ENCODE measurements around the gene OR10P1.
"Not testable (repeated sequence)": the region's sequence is repeated elsewhere in the genome, so short reads cannot be mapped to it uniquely, and the experiment has no call there.

Gene OR10P1, protein sequence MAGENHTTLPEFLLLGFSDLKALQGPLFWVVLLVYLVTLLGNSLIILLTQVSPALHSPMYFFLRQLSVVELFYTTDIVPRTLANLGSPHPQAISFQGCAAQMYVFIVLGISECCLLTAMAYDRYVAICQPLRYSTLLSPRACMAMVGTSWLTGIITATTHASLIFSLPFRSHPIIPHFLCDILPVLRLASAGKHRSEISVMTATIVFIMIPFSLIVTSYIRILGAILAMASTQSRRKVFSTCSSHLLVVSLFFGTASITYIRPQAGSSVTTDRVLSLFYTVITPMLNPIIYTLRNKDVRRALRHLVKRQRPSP

GRCh38 chr12:55636853-55637252 lies at the start of gene OR10P1:
Gene OR10P1 (plus strand): TSS chr12:55636892. CDS start chr12:55636892, 0 bp downstream.
- in situ Hi-C loops (cut with MboI; ENCODE audit: low sequenced_read_pairs), result loop anchor here (25.0 kb wide), 1 partner anchor 450 kb away; no protein-coding TSS in a partner anchor

GRCh38 chr12:55590152-55590551 lies 46.5 kb upstream of the OR10P1 start:
- in situ Hi-C loops (cut with MboI; ENCODE audit: low sequenced_read_pairs), result not testable (repeated sequence)

DNA sequence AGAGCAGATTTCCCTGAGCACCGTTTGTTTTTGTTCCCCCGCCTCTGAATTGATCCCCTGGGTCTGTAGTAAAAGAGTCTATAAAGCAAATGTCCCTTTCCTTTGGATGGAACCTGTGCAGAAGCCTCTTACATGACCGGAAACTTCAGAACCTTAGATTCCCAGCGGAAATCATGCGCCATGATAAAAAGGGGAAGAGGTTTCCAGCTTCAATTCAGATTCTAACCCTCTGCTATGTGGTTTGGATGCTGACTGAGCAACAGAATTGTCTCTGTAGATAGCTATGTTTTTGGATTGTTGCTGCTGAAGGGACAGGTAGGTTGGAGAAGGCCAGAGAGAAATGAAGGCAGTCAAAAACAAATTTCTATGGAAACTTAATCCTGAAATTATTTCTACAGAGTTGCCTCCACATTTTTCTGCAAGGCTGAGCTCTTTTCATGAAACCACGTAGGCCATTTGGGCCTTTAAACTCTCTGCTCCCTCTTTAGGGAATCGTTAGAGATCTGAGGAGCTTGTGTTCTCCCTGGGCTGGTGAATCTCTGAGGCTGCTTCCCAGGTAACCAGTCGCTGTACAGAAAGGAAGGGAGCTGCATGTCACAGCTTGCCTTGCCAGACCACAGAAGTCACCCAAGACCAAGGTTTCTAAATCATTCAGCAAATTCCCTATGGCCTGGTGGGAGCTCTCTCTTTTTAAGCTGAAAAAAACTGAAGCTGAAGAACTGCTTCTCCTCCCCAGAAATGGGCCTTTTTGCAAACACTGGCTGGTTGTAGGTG lies 28.7 kb upstream of the OR10P1 start:
- in situ Hi-C loops (cut with MboI; ENCODE audit: low sequenced_read_pairs), result no loop called here

DNA sequence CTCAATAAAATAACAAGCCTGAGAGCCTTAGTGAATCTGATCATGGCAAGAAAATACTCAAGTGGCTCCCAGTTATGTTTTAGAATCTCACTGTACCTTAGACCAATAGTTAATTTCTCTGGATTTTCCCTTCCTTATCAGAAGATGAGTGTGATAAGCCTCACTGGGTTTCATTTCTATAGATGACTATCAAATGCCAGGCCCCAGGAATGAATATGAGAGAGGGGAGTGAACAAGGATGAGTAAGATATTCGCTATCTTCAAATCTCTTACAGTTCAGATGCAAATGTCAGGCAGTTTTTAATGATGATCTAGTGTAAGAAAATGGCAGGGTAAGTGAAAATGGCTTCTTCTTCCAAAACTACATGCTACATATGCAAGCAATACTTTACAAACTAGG lies 26.1 kb upstream of the OR10P1 start:
- in situ Hi-C loops (cut with MboI; ENCODE audit: low sequenced_read_pairs), result no loop called here

- in situ Hi-C loops (cut with MboI; ENCODE audit: low sequenced_read_pairs), result no loop called here
Measured at GRCh38 chr12:55612646-55613045, 24.0 kb upstream of the OR10P1 start.

- in situ Hi-C loops (cut with MboI; ENCODE audit: low sequenced_read_pairs), result no loop called here
Measured at GRCh38 chr12:55614764-55615163, 21.9 kb upstream of the OR10P1 start.

DNA sequence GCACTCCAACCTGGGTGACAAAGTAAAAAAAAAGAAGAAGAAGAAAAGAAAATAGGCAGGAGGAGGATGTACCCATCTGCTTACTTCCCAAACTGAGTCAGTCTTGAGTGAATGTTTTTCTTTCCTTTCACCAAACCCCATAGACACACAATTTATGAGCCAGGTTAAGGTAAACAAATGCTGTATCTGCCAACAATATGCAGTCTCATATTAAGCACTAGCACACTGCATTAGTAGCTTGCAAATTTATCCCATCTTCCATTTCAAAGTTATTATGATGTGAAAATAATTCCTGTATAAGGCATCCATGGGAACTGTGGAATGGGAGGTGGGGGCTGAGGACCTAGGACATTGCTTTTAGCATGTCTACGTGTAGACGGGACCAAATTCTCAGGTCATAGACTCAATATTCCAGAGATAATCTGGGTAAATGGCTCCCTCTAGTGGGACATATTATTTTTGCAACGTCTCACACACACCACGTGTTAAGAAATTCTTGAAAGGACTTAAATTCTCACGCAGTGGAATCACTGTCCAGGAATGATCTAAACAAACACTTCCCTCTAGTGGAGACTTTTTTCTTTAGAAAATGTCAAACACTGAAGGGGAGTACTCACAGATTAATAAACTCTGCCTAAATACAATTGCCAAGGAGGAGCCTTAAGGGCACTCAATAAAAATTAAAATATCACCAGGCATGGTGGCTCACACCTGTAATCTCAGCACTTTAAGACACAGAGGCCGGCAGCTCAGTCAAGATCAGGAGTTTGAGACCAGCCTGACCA lies 17.1 kb upstream of the OR10P1 start:
- in situ Hi-C loops (cut with MboI; ENCODE audit: low sequenced_read_pairs), result no loop called here

DNA sequence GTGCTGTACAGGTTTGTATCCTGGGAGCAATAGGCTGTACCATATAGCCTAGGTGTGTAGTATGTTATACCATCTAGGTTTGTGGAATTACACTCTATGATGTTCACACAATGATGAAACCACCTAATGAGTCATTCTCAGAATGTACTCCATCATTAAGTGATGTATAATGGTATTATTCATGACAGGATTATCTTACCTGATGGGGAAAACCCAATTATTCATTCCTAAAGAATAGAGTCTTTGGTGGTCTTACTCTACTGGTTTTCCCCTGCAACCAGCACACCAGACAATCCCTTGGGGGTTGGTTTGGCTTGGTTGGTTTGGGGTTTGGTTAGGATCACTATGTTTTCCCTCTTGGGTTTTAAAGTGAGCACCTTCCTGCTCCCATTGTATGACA lies 12.6 kb upstream of the OR10P1 start:
- in situ Hi-C loops (cut with MboI; ENCODE audit: low sequenced_read_pairs), result no loop called here

DNA sequence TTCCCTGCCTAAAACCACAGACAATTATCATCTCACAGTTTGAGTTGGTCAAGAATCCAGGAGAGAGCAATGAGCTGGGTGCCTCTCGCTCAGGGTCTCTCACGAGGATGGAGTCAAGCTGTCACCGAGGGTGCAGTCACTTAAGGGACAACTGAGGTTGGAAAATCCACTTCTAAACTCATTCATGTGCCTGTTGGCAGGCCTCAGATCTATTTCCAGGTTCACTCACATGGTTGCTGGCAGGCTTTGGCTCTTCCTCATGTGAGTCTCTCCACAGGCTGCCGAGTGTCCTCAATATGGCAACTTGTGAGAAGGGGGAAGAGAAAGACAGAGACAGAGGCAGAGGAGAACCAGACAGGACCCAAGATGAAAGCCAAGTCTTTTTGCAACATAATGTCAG lies 10.5 kb upstream of the OR10P1 start:
- in situ Hi-C loops (cut with MboI; ENCODE audit: low sequenced_read_pairs), result loop anchor here (25.0 kb wide), 1 partner anchor 439 kb away; no protein-coding TSS in a partner anchor

- in situ Hi-C loops (cut with MboI; ENCODE audit: low sequenced_read_pairs), result loop anchor here (25.0 kb wide), 1 partner anchor 442 kb away; no protein-coding TSS in a partner anchor
Measured at GRCh38 chr12:55629058-55629841, 7.4 kb upstream of the OR10P1 start.

- in situ Hi-C loops (cut with MboI; ENCODE audit: low sequenced_read_pairs), result loop anchor here (25.0 kb wide), 1 partner anchor 444 kb away; no protein-coding TSS in a partner anchor
Measured at GRCh38 chr12:55631056-55631455, 5.6 kb upstream of the OR10P1 start.

- in situ Hi-C loops (cut with MboI; ENCODE audit: low sequenced_read_pairs), result loop anchor here (25.0 kb wide), 1 partner anchor 444 kb away; no protein-coding TSS in a partner anchor
Measured at GRCh38 chr12:55631733-55632132, 5.0 kb upstream of the OR10P1 start.

DNA sequence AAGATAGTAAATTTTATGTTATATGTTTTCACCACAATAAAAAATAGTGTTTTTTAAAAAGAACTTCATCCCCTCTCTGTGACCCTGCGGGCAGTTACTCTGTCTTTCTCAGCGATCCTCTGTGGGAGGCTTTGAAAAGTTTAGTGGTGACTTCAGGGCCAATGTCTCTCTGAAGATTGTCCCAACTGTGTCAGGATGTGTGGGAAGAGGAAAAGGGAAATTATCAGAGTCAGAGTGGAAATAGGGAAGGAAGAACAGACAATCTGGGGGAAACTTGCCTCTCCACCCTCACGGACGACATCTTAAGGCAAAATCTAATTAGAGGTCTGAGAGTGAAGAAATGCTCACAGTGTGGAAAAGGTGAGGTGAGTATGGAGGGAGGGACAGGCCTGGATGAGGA lies 3.5 kb upstream of the OR10P1 start:
- in situ Hi-C loops (cut with MboI; ENCODE audit: low sequenced_read_pairs), result loop anchor here (25.0 kb wide), 1 partner anchor 446 kb away; no protein-coding TSS in a partner anchor

GRCh38 chr12:55636116-55636655 lies 506 bp upstream of the OR10P1 start:
- in situ Hi-C loops (cut with MboI; ENCODE audit: low sequenced_read_pairs), result loop anchor here (25.0 kb wide), 1 partner anchor 449 kb away; no protein-coding TSS in a partner anchor

GRCh38 chr12:55637467-55637866 lies 775 bp downstream of the OR10P1 start:
- in situ Hi-C loops (cut with MboI; ENCODE audit: low sequenced_read_pairs), result loop anchor here (25.0 kb wide), 1 partner anchor 450 kb away; no protein-coding TSS in a partner anchor

GRCh38 chr12:55641595-55641994 lies 4.9 kb downstream of the OR10P1 start:
- in situ Hi-C loops (cut with MboI; ENCODE audit: low sequenced_read_pairs), result loop anchor here (25.0 kb wide), 1 partner anchor 454 kb away; no protein-coding TSS in a partner anchor

DNA sequence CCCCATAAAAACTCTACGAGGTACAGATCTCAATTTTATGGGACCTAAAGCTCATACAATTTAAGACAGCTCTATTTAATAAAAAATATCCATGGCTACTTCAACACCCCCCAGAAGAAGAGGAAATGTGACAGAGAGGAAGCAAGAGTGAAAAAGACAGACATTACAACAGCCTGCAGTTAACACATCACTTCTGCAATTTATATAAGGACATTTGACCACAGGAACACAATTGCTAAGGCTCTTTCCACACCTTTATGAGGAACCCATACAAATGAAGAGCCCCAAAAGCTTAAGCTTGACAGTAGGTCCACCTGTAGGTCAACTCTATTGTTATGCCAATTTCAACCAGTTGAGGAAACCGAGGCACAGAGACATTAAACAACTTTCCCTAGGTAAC lies 5.6 kb downstream of the OR10P1 start:
- in situ Hi-C loops (cut with MboI; ENCODE audit: low sequenced_read_pairs), result loop anchor here (25.0 kb wide), 1 partner anchor 455 kb away; no protein-coding TSS in a partner anchor

DNA sequence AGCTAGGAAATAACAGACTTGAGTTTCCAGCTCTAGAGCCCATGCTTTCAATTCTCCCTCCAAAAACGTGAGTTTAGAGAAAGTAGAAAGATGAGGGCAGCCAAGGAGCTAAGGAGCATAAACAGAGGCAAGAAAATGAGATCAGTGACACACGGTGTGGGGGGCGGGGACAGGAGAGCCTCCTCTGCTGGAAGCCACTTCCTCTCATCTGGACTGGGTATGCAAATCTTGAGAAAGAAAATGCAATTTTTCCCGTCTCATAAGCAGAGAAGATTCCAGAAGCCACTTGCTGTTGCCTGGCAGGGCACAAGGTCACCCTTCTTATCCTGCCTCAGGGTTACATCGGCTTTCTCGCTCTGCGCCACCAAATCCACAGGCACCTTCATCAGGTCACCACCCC lies 6.0 kb downstream of the OR10P1 start:
- in situ Hi-C loops (cut with MboI; ENCODE audit: low sequenced_read_pairs), result loop anchor here (25.0 kb wide), 1 partner anchor 455 kb away; no protein-coding TSS in a partner anchor

GRCh38 chr12:55644591-55644990 lies 7.9 kb downstream of the OR10P1 start:
- in situ Hi-C loops (cut with MboI; ENCODE audit: low sequenced_read_pairs), result loop anchor here (25.0 kb wide), 1 partner anchor 457 kb away; no protein-coding TSS in a partner anchor

All from HL-60/S4 (cell line).